ENCODE data around the gene COL5A2.

COL5A2 gene

GRCh38 chr2:189014449-189015138 lies 165.0 kb downstream of the COL5A2 start:
- Histone ChIP-seq H3K36me3 (ENCODE audit: control insufficient read depth in 1 of 2, insufficient read depth in 2 of 2, low read length in 2 of 2) (no peaks in the 10 kb centered on the region), H3K9ac (ENCODE audit: low read depth in 1 of 2, low read length in 2 of 2) (no peak overlapping the region), H3K4me3 (ENCODE audit: low read depth in 1 of 2, low read length in 2 of 2) (no peak overlapping the region), H3K9me3 (ENCODE audit: control insufficient read depth in 1 of 2, low read length in 2 of 2) (no peaks in the 10 kb centered on the region), H3K27me3 (ENCODE audit: control insufficient read depth in 1 of 2, insufficient read depth in 2 of 2, low read length in 2 of 2) (no peaks in the 10 kb centered on the region), H3K4me1 (ENCODE audit: control insufficient read depth in 1 of 2, insufficient read depth in 2 of 2, low read length in 2 of 2) (no peaks in the 10 kb centered on the region), H3K27ac (ENCODE audit: low read depth, low read length) (no peak overlapping the region)

- no peaks in the 10 kb centered on the region for H3K27me3 ChIP-seq (ENCODE audit: control insufficient read depth in 1 of 2, insufficient read depth in 2 of 2, low read length in 2 of 2)
- H3K36me3 ChIP-seq (ENCODE audit: control insufficient read depth in 1 of 2, insufficient read depth in 2 of 2, low read length in 2 of 2): no peaks in the 10 kb centered on the region
- H3K9me3 ChIP-seq (ENCODE audit: control insufficient read depth in 1 of 2, low read length in 2 of 2): no peaks in the 10 kb centered on the region
- no peaks in the 10 kb centered on the region for H3K4me1 ChIP-seq (ENCODE audit: control insufficient read depth in 1 of 2, insufficient read depth in 2 of 2, low read length in 2 of 2)
- H3K9ac ChIP-seq (ENCODE audit: low read depth in 1 of 2, low read length in 2 of 2): no peak overlapping the region
- no peak overlapping the region for H3K27ac ChIP-seq (ENCODE audit: low read depth, low read length)
- no peak overlapping the region for H3K4me3 ChIP-seq (ENCODE audit: low read depth in 1 of 2, low read length in 2 of 2)
Measured at GRCh38 chr2:189013671-189014448, 165.7 kb downstream of the COL5A2 start.

- Histone ChIP-seq H3K4me3 (ENCODE audit: low read depth in 1 of 2, low read length in 2 of 2) (no peak overlapping the region), H3K36me3 (ENCODE audit: control insufficient read depth in 1 of 2, insufficient read depth in 2 of 2, low read length in 2 of 2) (no peaks in the 10 kb centered on the region), H3K9ac (ENCODE audit: low read depth in 1 of 2, low read length in 2 of 2) (no peak overlapping the region), H3K4me1 (ENCODE audit: control insufficient read depth in 1 of 2, insufficient read depth in 2 of 2, low read length in 2 of 2) (no peaks in the 10 kb centered on the region), H3K27ac (ENCODE audit: low read depth, low read length) (no peak overlapping the region), H3K9me3 (ENCODE audit: control insufficient read depth in 1 of 2, low read length in 2 of 2) (no peaks in the 10 kb centered on the region), H3K27me3 (ENCODE audit: control insufficient read depth in 1 of 2, insufficient read depth in 2 of 2, low read length in 2 of 2) (no peaks in the 10 kb centered on the region)
Measured at GRCh38 chr2:189013031-189013430, 166.5 kb downstream of the COL5A2 start.

GRCh38 chr2:189012351-189012750 lies 167.2 kb downstream of the COL5A2 start:
- Histone ChIP-seq H3K27me3 (ENCODE audit: control insufficient read depth in 1 of 2, insufficient read depth in 2 of 2, low read length in 2 of 2) (no peaks in the 10 kb centered on the region), H3K9me3 (ENCODE audit: control insufficient read depth in 1 of 2, low read length in 2 of 2) (no peaks in the 10 kb centered on the region), H3K36me3 (ENCODE audit: control insufficient read depth in 1 of 2, insufficient read depth in 2 of 2, low read length in 2 of 2) (no peaks in the 10 kb centered on the region), H3K4me3 (ENCODE audit: low read depth in 1 of 2, low read length in 2 of 2) (no peak overlapping the region), H3K9ac (ENCODE audit: low read depth in 1 of 2, low read length in 2 of 2) (no peak overlapping the region), H3K4me1 (ENCODE audit: control insufficient read depth in 1 of 2, insufficient read depth in 2 of 2, low read length in 2 of 2) (no peaks in the 10 kb centered on the region), H3K27ac (ENCODE audit: low read depth, low read length) (no peak overlapping the region)

GRCh38 chr2:189010536-189010935 lies 169.0 kb downstream of the COL5A2 start:
- H3K4me1 ChIP-seq (ENCODE audit: control insufficient read depth in 1 of 2, insufficient read depth in 2 of 2, low read length in 2 of 2): no peaks in the 10 kb centered on the region
- no peak overlapping the region for H3K27ac ChIP-seq (ENCODE audit: low read depth, low read length)
- no peak overlapping the region for H3K4me3 ChIP-seq (ENCODE audit: low read depth in 1 of 2, low read length in 2 of 2)
- H3K9ac ChIP-seq (ENCODE audit: low read depth in 1 of 2, low read length in 2 of 2): no peak overlapping the region
- no peaks in the 10 kb centered on the region for H3K9me3 ChIP-seq (ENCODE audit: control insufficient read depth in 1 of 2, low read length in 2 of 2)
- H3K27me3 ChIP-seq (ENCODE audit: control insufficient read depth in 1 of 2, insufficient read depth in 2 of 2, low read length in 2 of 2): no peaks in the 10 kb centered on the region
- no peaks in the 10 kb centered on the region for H3K36me3 ChIP-seq (ENCODE audit: control insufficient read depth in 1 of 2, insufficient read depth in 2 of 2, low read length in 2 of 2)

GRCh38 chr2:189008555-189009262 lies 170.9 kb downstream of the COL5A2 start:
- Histone ChIP-seq H3K27ac (ENCODE audit: low read depth, low read length) (no peak overlapping the region), H3K9ac (ENCODE audit: low read depth in 1 of 2, low read length in 2 of 2) (no peak overlapping the region), H3K4me1 (ENCODE audit: control insufficient read depth in 1 of 2, insufficient read depth in 2 of 2, low read length in 2 of 2) (no peaks in the 10 kb centered on the region), H3K27me3 (ENCODE audit: control insufficient read depth in 1 of 2, insufficient read depth in 2 of 2, low read length in 2 of 2) (no peaks in the 10 kb centered on the region), H3K9me3 (ENCODE audit: control insufficient read depth in 1 of 2, low read length in 2 of 2) (no peaks in the 10 kb centered on the region), H3K36me3 (ENCODE audit: control insufficient read depth in 1 of 2, insufficient read depth in 2 of 2, low read length in 2 of 2) (peaks cover 0 to 2% of the 10 kb centered on the region in 2 donors), H3K4me3 (ENCODE audit: low read depth in 1 of 2, low read length in 2 of 2) (no peak overlapping the region)

- H3K27me3 ChIP-seq (ENCODE audit: control insufficient read depth in 1 of 2, insufficient read depth in 2 of 2, low read length in 2 of 2): no peaks in the 10 kb centered on the region
- H3K36me3 ChIP-seq (ENCODE audit: control insufficient read depth in 1 of 2, insufficient read depth in 2 of 2, low read length in 2 of 2): peaks cover 0 to 2% of the 10 kb centered on the region in 2 donors
Measured at GRCh38 chr2:189002079-189002478, 177.5 kb downstream of the COL5A2 start.

GRCh38 chr2:189000221-189000620 lies 179.3 kb downstream of the COL5A2 start:
- no peaks in the 10 kb centered on the region for H3K27me3 ChIP-seq (ENCODE audit: control insufficient read depth in 1 of 2, insufficient read depth in 2 of 2, low read length in 2 of 2)
- H3K9ac ChIP-seq (ENCODE audit: low read depth in 1 of 2, low read length in 2 of 2): no peak overlapping the region
- H3K36me3 ChIP-seq (ENCODE audit: control insufficient read depth in 1 of 2, insufficient read depth in 2 of 2, low read length in 2 of 2): peaks cover 0 to 2% of the 10 kb centered on the region in 2 donors
- H3K4me3 ChIP-seq (ENCODE audit: low read depth in 1 of 2, low read length in 2 of 2): no peak overlapping the region
- H3K27ac ChIP-seq (ENCODE audit: low read depth, low read length): no peak overlapping the region
- no peaks in the 10 kb centered on the region for H3K9me3 ChIP-seq (ENCODE audit: control insufficient read depth in 1 of 2, low read length in 2 of 2)
- no peaks in the 10 kb centered on the region for H3K4me1 ChIP-seq (ENCODE audit: control insufficient read depth in 1 of 2, insufficient read depth in 2 of 2, low read length in 2 of 2)

More at GRCh38 chr2:189002079-189002478, 177.5 kb downstream of the COL5A2 start:
- H3K4me3 ChIP-seq (ENCODE audit: low read depth in 1 of 2, low read length in 2 of 2): no peak overlapping the region
- no peaks in the 10 kb centered on the region for H3K4me1 ChIP-seq (ENCODE audit: control insufficient read depth in 1 of 2, insufficient read depth in 2 of 2, low read length in 2 of 2)
- no peak overlapping the region for H3K27ac ChIP-seq (ENCODE audit: low read depth, low read length)
- H3K9me3 ChIP-seq (ENCODE audit: control insufficient read depth in 1 of 2, low read length in 2 of 2): no peaks in the 10 kb centered on the region
- H3K9ac ChIP-seq (ENCODE audit: low read depth in 1 of 2, low read length in 2 of 2): no peak overlapping the region

GRCh38 chr2:188997263-188997662 lies 182.3 kb downstream of the COL5A2 start:
- H3K9ac ChIP-seq (ENCODE audit: low read depth in 1 of 2, low read length in 2 of 2): no peak overlapping the region

GRCh38 chr2:188993247-188993646 lies 186.3 kb downstream of the COL5A2 start:
- no peak overlapping the region for H3K9ac ChIP-seq (ENCODE audit: low read depth in 1 of 2, low read length in 2 of 2)
- H3K27me3 ChIP-seq (ENCODE audit: control insufficient read depth in 1 of 2, insufficient read depth in 2 of 2, low read length in 2 of 2): no peaks in the 10 kb centered on the region
- H3K36me3 ChIP-seq (ENCODE audit: control insufficient read depth in 1 of 2, insufficient read depth in 2 of 2, low read length in 2 of 2): peaks cover 0 to 3% of the 10 kb centered on the region in 2 donors
- H3K27ac ChIP-seq (ENCODE audit: low read depth, low read length): no peak overlapping the region
- H3K4me3 ChIP-seq (ENCODE audit: low read depth in 1 of 2, low read length in 2 of 2): no peak overlapping the region
- H3K9me3 ChIP-seq (ENCODE audit: control insufficient read depth in 1 of 2, low read length in 2 of 2): no peaks in the 10 kb centered on the region
- no peaks in the 10 kb centered on the region for H3K4me1 ChIP-seq (ENCODE audit: control insufficient read depth in 1 of 2, insufficient read depth in 2 of 2, low read length in 2 of 2)

More at GRCh38 chr2:188997263-188997662, 182.3 kb downstream of the COL5A2 start:
- Histone ChIP-seq H3K27me3 (ENCODE audit: control insufficient read depth in 1 of 2, insufficient read depth in 2 of 2, low read length in 2 of 2) (no peaks in the 10 kb centered on the region), H3K4me3 (ENCODE audit: low read depth in 1 of 2, low read length in 2 of 2) (no peak overlapping the region), H3K4me1 (ENCODE audit: control insufficient read depth in 1 of 2, insufficient read depth in 2 of 2, low read length in 2 of 2) (no peaks in the 10 kb centered on the region), H3K36me3 (ENCODE audit: control insufficient read depth in 1 of 2, insufficient read depth in 2 of 2, low read length in 2 of 2) (peaks cover 0 to 3% of the 10 kb centered on the region in 2 donors), H3K27ac (ENCODE audit: low read depth, low read length) (no peak overlapping the region), H3K9me3 (ENCODE audit: control insufficient read depth in 1 of 2, low read length in 2 of 2) (no peaks in the 10 kb centered on the region)

All from duodenal mucosa (tissue), 2 donors.